ENCODE results near the gene DTD1.

The DTD1 gene

GRCh38 chr20:18638768-18639167 is 50.9 kb downstream of the DTD1 start:
- H4K5ac ChIP-seq (ENCODE audit: low read length) = no peak overlapping the region
- H3K4me2 ChIP-seq (ENCODE audit: low read length) = no peak overlapping the region
- H2BK5ac ChIP-seq (ENCODE audit: low read length) = no peak overlapping the region
- H3K4me1 ChIP-seq (ENCODE audit: control insufficient read depth, low read depth, low read length) = no peaks in the 10 kb centered on the region
- H3K36me3 ChIP-seq (ENCODE audit: control insufficient read depth, insufficient read depth, low read length) = no peaks in the 10 kb centered on the region
- no peak for DNase-seq
- no peak overlapping the region for H2BK15ac ChIP-seq (replicated peaks; ENCODE audit: low read depth)
- no CpG with 5 or more reads among the region's 2 CpGs for WGBS (ENCODE audit: extremely low coverage, insufficient coverage, low lambda C conversion rate)
- no peak overlapping the region for H3K4ac ChIP-seq (ENCODE audit: low read depth, low read length)
- no peak overlapping the region for H3K18ac ChIP-seq (ENCODE audit: low read length)
- no peak overlapping the region for H3K27ac ChIP-seq (ENCODE audit: low read depth, low read length)
- H4K8ac ChIP-seq (ENCODE audit: low read depth, low read length) = no peak overlapping the region
- no peaks in the 10 kb centered on the region for H3K79me2 ChIP-seq (ENCODE audit: control insufficient read depth, insufficient read depth, low read length)
- H2BK120ac ChIP-seq (ENCODE audit: low read depth, low read length) = no peak overlapping the region
- no peaks in the 10 kb centered on the region for H3K79me1 ChIP-seq (ENCODE audit: low read length)
- no peak overlapping the region for H3K56ac ChIP-seq (ENCODE audit: low read length)
- no peaks in the 10 kb centered on the region for H3K27me3 ChIP-seq (ENCODE audit: insufficient read depth, low read length, poor library complexity)
- H3K9ac ChIP-seq (ENCODE audit: low read length) = no peak overlapping the region
- no peak overlapping the region for H3K23ac ChIP-seq (ENCODE audit: low read length)
- H2AK5ac ChIP-seq (ENCODE audit: low read length) = no peak overlapping the region
- no peak overlapping the region for H3K4me3 ChIP-seq (ENCODE audit: low read length)

DNA sequence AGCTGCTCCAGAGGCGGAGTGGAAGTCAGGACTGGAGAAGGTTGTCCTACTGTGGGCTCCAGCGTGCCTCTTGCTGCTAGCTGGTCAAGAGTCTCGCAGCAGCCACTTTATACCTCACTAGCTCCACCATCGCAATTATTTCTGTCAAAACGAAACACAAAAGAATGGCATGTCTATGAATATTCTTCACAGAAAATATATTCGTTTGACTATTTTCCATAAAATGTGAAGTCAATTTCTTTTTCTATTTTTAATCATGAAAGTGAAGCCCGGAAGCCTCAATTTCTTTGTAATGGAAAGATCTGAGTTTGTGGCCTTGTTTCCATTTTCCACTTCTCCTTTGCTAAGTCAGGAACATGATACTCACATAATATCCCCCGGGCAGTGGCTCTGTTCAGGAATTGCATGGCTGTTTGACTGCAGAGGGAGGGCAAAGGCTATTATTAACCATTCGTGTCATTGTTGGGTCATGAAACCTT is 51.7 kb downstream of the DTD1 start:
- H3K9ac ChIP-seq (ENCODE audit: low read length) = no peak overlapping the region
- DNase-seq = no peak
- H4K8ac ChIP-seq (ENCODE audit: low read depth, low read length) = no peak overlapping the region
- H3K4me1 ChIP-seq (ENCODE audit: control insufficient read depth, low read depth, low read length) = no peaks in the 10 kb centered on the region
- H3K27me3 ChIP-seq (ENCODE audit: insufficient read depth, low read length, poor library complexity) = no peaks in the 10 kb centered on the region
- no peaks in the 10 kb centered on the region for H3K79me1 ChIP-seq (ENCODE audit: low read length)
- H3K79me2 ChIP-seq (ENCODE audit: control insufficient read depth, insufficient read depth, low read length) = no peaks in the 10 kb centered on the region
- H3K36me3 ChIP-seq (ENCODE audit: control insufficient read depth, insufficient read depth, low read length) = no peaks in the 10 kb centered on the region
- no peak overlapping the region for H3K56ac ChIP-seq (ENCODE audit: low read length)
- no peak overlapping the region for H3K18ac ChIP-seq (ENCODE audit: low read length)
- no peak overlapping the region for H4K5ac ChIP-seq (ENCODE audit: low read length)
- H3K4me2 ChIP-seq (ENCODE audit: low read length) = no peak overlapping the region
- WGBS (ENCODE audit: extremely low coverage, insufficient coverage, low lambda C conversion rate) = no CpG with 5 or more reads among the region's 9 CpGs
- H2BK120ac ChIP-seq (ENCODE audit: low read depth, low read length) = no peak overlapping the region
- H2BK5ac ChIP-seq (ENCODE audit: low read length) = no peak overlapping the region
- no peak overlapping the region for H3K23ac ChIP-seq (ENCODE audit: low read length)
- no peak overlapping the region for H2AK5ac ChIP-seq (ENCODE audit: low read length)
- no peak overlapping the region for H2BK15ac ChIP-seq (replicated peaks; ENCODE audit: low read depth)
- no peak overlapping the region for H3K4me3 ChIP-seq (ENCODE audit: low read length)
- no peak overlapping the region for H3K27ac ChIP-seq (ENCODE audit: low read depth, low read length)
- no peak overlapping the region for H3K4ac ChIP-seq (ENCODE audit: low read depth, low read length)

- no peak overlapping the region for H3K9ac ChIP-seq (ENCODE audit: low read length)
These were observed 57.4 kb downstream of the DTD1 start for GRCh38 chr20:18645196-18645745.

GRCh38 chr20:18645851-18646250 is 58.0 kb downstream of the DTD1 start:
- Histone ChIP-seq H3K18ac (ENCODE audit: low read length) (no peak overlapping the region), H3K56ac (ENCODE audit: low read length) (no peak overlapping the region), H4K8ac (ENCODE audit: low read depth, low read length) (no peak overlapping the region), H3K4me1 (ENCODE audit: control insufficient read depth, low read depth, low read length) (peaks cover 2% of the 10 kb centered on the region), H3K4me3 (ENCODE audit: low read length) (no peak overlapping the region), H3K4me2 (ENCODE audit: low read length) (no peak overlapping the region), H2BK5ac (ENCODE audit: low read length) (no peak overlapping the region), H2AK5ac (ENCODE audit: low read length) (no peak overlapping the region), H3K9ac (ENCODE audit: low read length) (no peak overlapping the region), H2BK120ac (ENCODE audit: low read depth, low read length) (no peak overlapping the region), H3K23ac (ENCODE audit: low read length) (no peak overlapping the region), H3K4ac (ENCODE audit: low read depth, low read length) (no peak overlapping the region), H3K27me3 (ENCODE audit: insufficient read depth, low read length, poor library complexity) (no peaks in the 10 kb centered on the region), H3K79me1 (ENCODE audit: low read length) (no peaks in the 10 kb centered on the region), H3K79me2 (ENCODE audit: control insufficient read depth, insufficient read depth, low read length) (no peaks in the 10 kb centered on the region), H3K27ac (ENCODE audit: low read depth, low read length) (no peak overlapping the region), H3K36me3 (ENCODE audit: control insufficient read depth, insufficient read depth, low read length) (no peaks in the 10 kb centered on the region), H2BK15ac (replicated peaks; ENCODE audit: low read depth) (no peak overlapping the region), H4K5ac (ENCODE audit: low read length) (no peak overlapping the region)
- WGBS (ENCODE audit: extremely low coverage, insufficient coverage, low lambda C conversion rate) = no CpG with 5 or more reads among the region's 6 CpGs
- peak; percentile 79 for DNase-seq

More at GRCh38 chr20:18645196-18645745, 57.4 kb downstream of the DTD1 start:
- no peak overlapping the region for H3K56ac ChIP-seq (ENCODE audit: low read length)
- no peak overlapping the region for H2AK5ac ChIP-seq (ENCODE audit: low read length)
- no peak overlapping the region for H2BK120ac ChIP-seq (ENCODE audit: low read depth, low read length)
- H4K5ac ChIP-seq (ENCODE audit: low read length) = no peak overlapping the region
- H3K4me1 ChIP-seq (ENCODE audit: control insufficient read depth, low read depth, low read length) = peaks cover 2% of the 10 kb centered on the region
- H3K23ac ChIP-seq (ENCODE audit: low read length) = no peak overlapping the region
- H3K4me2 ChIP-seq (ENCODE audit: low read length) = no peak overlapping the region
- H3K36me3 ChIP-seq (ENCODE audit: control insufficient read depth, insufficient read depth, low read length) = no peaks in the 10 kb centered on the region
- no peaks in the 10 kb centered on the region for H3K79me2 ChIP-seq (ENCODE audit: control insufficient read depth, insufficient read depth, low read length)
- H3K27ac ChIP-seq (ENCODE audit: low read depth, low read length) = no peak overlapping the region
- no peaks in the 10 kb centered on the region for H3K27me3 ChIP-seq (ENCODE audit: insufficient read depth, low read length, poor library complexity)
- H3K4ac ChIP-seq (ENCODE audit: low read depth, low read length) = no peak overlapping the region
- peak; percentile 54 for DNase-seq
- no peak overlapping the region for H3K18ac ChIP-seq (ENCODE audit: low read length)
- H4K8ac ChIP-seq (ENCODE audit: low read depth, low read length) = no peak overlapping the region
- H3K79me1 ChIP-seq (ENCODE audit: low read length) = no peaks in the 10 kb centered on the region
- no CpG with 5 or more reads among the region's 3 CpGs for WGBS (ENCODE audit: extremely low coverage, insufficient coverage, low lambda C conversion rate)
- H2BK15ac ChIP-seq (replicated peaks; ENCODE audit: low read depth) = no peak overlapping the region
- H2BK5ac ChIP-seq (ENCODE audit: low read length) = no peak overlapping the region
- no peak overlapping the region for H3K4me3 ChIP-seq (ENCODE audit: low read length)

DNA sequence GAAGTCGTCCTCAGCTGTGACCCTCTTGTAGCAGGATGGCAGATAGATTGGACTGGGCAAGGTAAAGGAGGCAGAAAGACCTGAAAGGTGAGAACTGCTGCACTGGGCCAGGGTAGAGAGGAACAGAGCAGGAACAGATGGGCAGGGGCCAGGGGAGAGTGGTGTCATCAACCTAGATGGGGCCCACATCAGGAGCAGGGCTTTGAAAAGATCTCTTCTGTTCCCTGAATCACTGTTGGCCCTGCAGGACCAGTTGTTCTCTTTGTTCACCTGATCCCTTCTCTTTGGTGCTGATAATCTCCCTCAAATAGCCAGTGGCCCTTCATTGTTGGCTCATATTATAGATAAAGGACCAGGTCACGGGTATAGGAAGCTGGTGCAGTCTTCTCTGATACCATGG is 59.9 kb downstream of the DTD1 start:
- no peak overlapping the region for H3K4me2 ChIP-seq (ENCODE audit: low read length)
- no peak overlapping the region for H3K56ac ChIP-seq (ENCODE audit: low read length)
- no peaks in the 10 kb centered on the region for H3K36me3 ChIP-seq (ENCODE audit: control insufficient read depth, insufficient read depth, low read length)
- no peak overlapping the region for H3K4ac ChIP-seq (ENCODE audit: low read depth, low read length)
- no peak overlapping the region for H3K18ac ChIP-seq (ENCODE audit: low read length)
- no peak for DNase-seq
- H4K8ac ChIP-seq (ENCODE audit: low read depth, low read length) = no peak overlapping the region
- WGBS (ENCODE audit: extremely low coverage, insufficient coverage, low lambda C conversion rate) = no CpG with 5 or more reads among the region's 2 CpGs
- no peaks in the 10 kb centered on the region for H3K79me2 ChIP-seq (ENCODE audit: control insufficient read depth, insufficient read depth, low read length)
- peaks cover 2% of the 10 kb centered on the region for H3K4me1 ChIP-seq (ENCODE audit: control insufficient read depth, low read depth, low read length)
- H3K9ac ChIP-seq (ENCODE audit: low read length) = no peak overlapping the region
- no peak overlapping the region for H4K5ac ChIP-seq (ENCODE audit: low read length)
- H2AK5ac ChIP-seq (ENCODE audit: low read length) = no peak overlapping the region
- no peaks in the 10 kb centered on the region for H3K79me1 ChIP-seq (ENCODE audit: low read length)
- no peak overlapping the region for H3K4me3 ChIP-seq (ENCODE audit: low read length)
- H2BK120ac ChIP-seq (ENCODE audit: low read depth, low read length) = no peak overlapping the region
- no peak overlapping the region for H3K23ac ChIP-seq (ENCODE audit: low read length)
- H3K27me3 ChIP-seq (ENCODE audit: insufficient read depth, low read length, poor library complexity) = no peaks in the 10 kb centered on the region
- H2BK5ac ChIP-seq (ENCODE audit: low read length) = no peak overlapping the region
- no peak overlapping the region for H3K27ac ChIP-seq (ENCODE audit: low read depth, low read length)
- H2BK15ac ChIP-seq (replicated peaks; ENCODE audit: low read depth) = no peak overlapping the region

- Histone ChIP-seq H3K56ac (ENCODE audit: low read length) (no peak overlapping the region), H3K79me2 (ENCODE audit: control insufficient read depth, insufficient read depth, low read length) (no peaks in the 10 kb centered on the region), H3K4me2 (ENCODE audit: low read length) (no peak overlapping the region), H3K27ac (ENCODE audit: low read depth, low read length) (no peak overlapping the region), H3K4me1 (ENCODE audit: control insufficient read depth, low read depth, low read length) (peaks cover 2% of the 10 kb centered on the region), H3K79me1 (ENCODE audit: low read length) (no peaks in the 10 kb centered on the region), H3K27me3 (ENCODE audit: insufficient read depth, low read length, poor library complexity) (no peaks in the 10 kb centered on the region), H2BK5ac (ENCODE audit: low read length) (no peak overlapping the region), H4K8ac (ENCODE audit: low read depth, low read length) (no peak overlapping the region), H3K23ac (ENCODE audit: low read length) (peak overlapping the region; percentile 86), H2BK120ac (ENCODE audit: low read depth, low read length) (no peak overlapping the region), H3K9ac (ENCODE audit: low read length) (no peak overlapping the region), H3K4ac (ENCODE audit: low read depth, low read length) (no peak overlapping the region), H4K5ac (ENCODE audit: low read length) (no peak overlapping the region), H3K18ac (ENCODE audit: low read length) (no peak overlapping the region), H3K4me3 (ENCODE audit: low read length) (no peak overlapping the region), H2BK15ac (replicated peaks; ENCODE audit: low read depth) (no peak overlapping the region), H3K36me3 (ENCODE audit: control insufficient read depth, insufficient read depth, low read length) (no peaks in the 10 kb centered on the region), H2AK5ac (ENCODE audit: low read length) (no peak overlapping the region)
- no CpG with 5 or more reads among the region's 5 CpGs for WGBS (ENCODE audit: extremely low coverage, insufficient coverage, low lambda C conversion rate)
- no peak for DNase-seq
These were observed 62.4 kb downstream of the DTD1 start for GRCh38 chr20:18650224-18650623.

All from mesendoderm (in vitro differentiated cells).